Right ventricle myocardium inferior (tissue), 1 donor: ENCODE data around the gene NEK8. TPM values are rescaled to one million over a fixed set of nuclear protein-coding genes. Genes with fewer than 3 reads are reported as not detected.

Experiments
- total RNA-seq: library from RNA; stranded (reverse); fragmentation: NEBNext Ultra II Directional; extraction: Animal tissue kit (Norgen Biotek cat#: 25700); gene quantifications from one replicate; pipeline ENCODE4 v1.2.1, GENCODE V29; 2021
- donor health status: DM: no; HTN: yes; CAD: no; lungs with severe emphysema.

Gene NEK8
- total RNA-seq, 1 donor from 2014 or later = 0.60 TPM

Other genes with a start within 250 kb of the NEK8 start
- gene FOXN1, start 222.4 kb upstream of the NEK8 start, total RNA-seq = not detected
- gene UNC119, start 176.2 kb upstream of the NEK8 start, total RNA-seq = 22.2 TPM
- 41.1 TPM for gene PIGS, start 157.3 kb upstream of the NEK8 start, total RNA-seq
- gene ALDOC, start 151.9 kb upstream of the NEK8 start, total RNA-seq = 396 TPM
- 1.6 TPM for gene SPAG5, start 129.8 kb upstream of the NEK8 start, total RNA-seq
- 5.0 TPM for gene RSKR, start 114.6 kb upstream of the NEK8 start, total RNA-seq
- gene BLTP2, start 83.6 kb upstream of the NEK8 start, total RNA-seq = 78.6 TPM
- 31.5 TPM for gene SDF2, start 66.9 kb upstream of the NEK8 start, total RNA-seq
- 41.0 TPM for gene SUPT6H, start 66.6 kb upstream of the NEK8 start, total RNA-seq
- 0.73 TPM for gene PROCA1, start 16.9 kb upstream of the NEK8 start, total RNA-seq
- gene RAB34, start 10.9 kb upstream of the NEK8 start, total RNA-seq = 16.2 TPM
- 945 TPM for gene RPL23A, start 8.8 kb upstream of the NEK8 start, total RNA-seq
- 2.4 TPM for gene TLCD1, start 2.6 kb upstream of the NEK8 start, total RNA-seq
- 3.8 TPM for gene TRAF4, start 15.2 kb downstream of the NEK8 start, total RNA-seq
- 16.9 TPM for gene FAM222B, start 114.0 kb downstream of the NEK8 start, total RNA-seq
- gene ERAL1, start 126.2 kb downstream of the NEK8 start, total RNA-seq = 37.2 TPM
- 118 TPM for gene FLOT2, start 168.9 kb downstream of the NEK8 start, total RNA-seq
- gene DHRS13, start 174.3 kb downstream of the NEK8 start, total RNA-seq = 3.0 TPM
- 18.3 TPM for gene PHF12, start 222.7 kb downstream of the NEK8 start, total RNA-seq